Fibroblast of mammary gland (primary cell): ENCODE measurements around the gene ITGAL.

ENCODE experiments used
- DNase-seq: peaks from one replicate; pipeline ENCODE4 v3.0.0-alpha.2; 2010; ENCODE audit warnings: low read depth
- H3K4me3 ChIP-seq: 2 replicates; pipeline ENCODE4 v1.5.1; 2011; ENCODE audit warnings: low read depth, mild to moderate bottlenecking, low read length, moderate library complexity; ENCODE audit not compliant: control insufficient read depth
- CTCF ChIP-seq: conservative IDR thresholded peaks from 2 replicates; pipeline ENCODE4 v1.5.1; 2011; ENCODE audit warnings: low read depth, low read length, inconsistent platforms; ENCODE audit not compliant: control insufficient read depth, insufficient read depth

ITGAL gene

GRCh38 chr16:30509081-30509765 is 36.7 kb downstream of the ITGAL start:
- DNase-seq, result no peak
- no peak for TF ChIP-seq CTCF

GRCh38 chr16:30510376-30510938 is 37.9 kb downstream of the ITGAL start:
- no peak for TF ChIP-seq CTCF
- H3K4me3 ChIP-seq, result no peak overlapping the region
- DNase-seq, result no peak

More at GRCh38 chr16:30509081-30509765, 36.7 kb downstream of the ITGAL start:
- H3K4me3 ChIP-seq, result no peak overlapping the region

- no peak for TF ChIP-seq CTCF
- DNase-seq, result no peak
- H3K4me3 ChIP-seq, result no peak overlapping the region
Observed at GRCh38 chr16:30511509-30511908, 39.0 kb downstream of the ITGAL start.

GRCh38 chr16:30515275-30515674 is 42.7 kb downstream of the ITGAL start:
- TF ChIP-seq CTCF, result no peak
- H3K4me3 ChIP-seq, result no peak overlapping the region
- DNase-seq, result no peak

GRCh38 chr16:30518552-30518951 is 46.0 kb downstream of the ITGAL start:
- no peak for DNase-seq
- H3K4me3 ChIP-seq, result no peak overlapping the region
- no peak for TF ChIP-seq CTCF

- DNase-seq, result no peak
- TF ChIP-seq CTCF, result no peak
- H3K4me3 ChIP-seq, result no peak overlapping the region
Observed at GRCh38 chr16:30519120-30520049, 46.8 kb downstream of the ITGAL start.
